KMS-11 (cell line): ENCODE results near the gene COMMD8.

ENCODE experiments used
- H2AFZ ChIP-seq: fragments of 200-600 bp; sonication (generic); 2 replicates; pipeline ENCODE4 v1.6.1; 2016; ENCODE audit warnings: antibody characterized with exemption, mixed run types, low read depth
- H3K27ac ChIP-seq: fragments of 200-600 bp; sonication (generic); 2 replicates; pipeline ENCODE4 v1.6.1; 2016; ENCODE audit warnings: mild to moderate bottlenecking, mixed run types
- H3K27me3 ChIP-seq: fragments of 200-600 bp; sonication (generic); 2 replicates; pipeline ENCODE4 v1.6.1; 2017; ENCODE audit warnings: mild to moderate bottlenecking, low read depth, mixed run types, moderate library complexity; ENCODE audit not compliant: insufficient read depth
- H3K36me3 ChIP-seq: fragments of 200-600 bp; sonication (generic); 2 replicates; pipeline ENCODE4 v1.6.1; 2017; ENCODE audit warnings: mild to moderate bottlenecking, mixed run types; ENCODE audit not compliant: insufficient read depth
- H3K4me1 ChIP-seq: fragments of 200-600 bp; sonication (generic); 2 replicates; pipeline ENCODE4 v1.6.1; 2016; ENCODE audit warnings: mild to moderate bottlenecking, low read depth, mixed run types; ENCODE audit not compliant: poor library complexity, severe bottlenecking
- H3K4me2 ChIP-seq: fragments of 200-600 bp; sonication (generic); 2 replicates; pipeline ENCODE4 v1.7.0; 2016; ENCODE audit warnings: mild to moderate bottlenecking, mixed run types
- H3K4me3 ChIP-seq: fragments of 200-600 bp; sonication (generic); IDR thresholded peaks from 2 replicates; pipeline ENCODE4 v1.6.1; 2017; ENCODE audit warnings: low read depth, low read length, mixed read lengths; ENCODE audit not compliant: insufficient read depth
- H3K79me2 ChIP-seq: fragments of 200-600 bp; sonication (generic); 2 replicates; pipeline ENCODE4 v1.6.1; 2016; ENCODE audit warnings: low read depth, mixed run types; ENCODE audit not compliant: insufficient read depth
- H3K9ac ChIP-seq: fragments of 200-600 bp; sonication (generic); 2 replicates; pipeline ENCODE4 v1.6.1; 2016; ENCODE audit warnings: mild to moderate bottlenecking, mixed run types
- H4K20me1 ChIP-seq: fragments of 200-600 bp; sonication (generic); 2 replicates; pipeline ENCODE4 v1.6.1; 2016; ENCODE audit warnings: mild to moderate bottlenecking, mixed run types; ENCODE audit not compliant: insufficient read depth
- CTCF ChIP-seq: fragments of 200-600 bp; sonication (generic); conservative IDR thresholded peaks from 2 replicates; pipeline ENCODE4 v1.6.1; 2017; ENCODE audit warnings: low read depth, mild to moderate bottlenecking, antibody characterized with exemption, low read length, moderate library complexity, mixed read lengths

COMMD8 gene

GRCh38 chr4:47485768-47486167 is 22.3 kb upstream of the COMMD8 start:
- no peaks in the 10 kb centered on the region for H3K36me3 ChIP-seq
- peak overlapping the region; percentile 61 for H3K4me3 ChIP-seq
- peak overlapping the region; percentile 94 for H3K4me2 ChIP-seq
- H3K27me3 ChIP-seq, result no peaks in the 10 kb centered on the region
- H4K20me1 ChIP-seq, result no peaks in the 10 kb centered on the region
- H3K27ac ChIP-seq, result peak overlapping the region; percentile 66
- peak overlapping the region; percentile 91 for H2AFZ ChIP-seq
- peak overlapping the region; percentile 78 for H3K9ac ChIP-seq
- no peaks in the 10 kb centered on the region for H3K79me2 ChIP-seq
- H3K4me1 ChIP-seq, result peaks cover 12% of the 10 kb centered on the region
- no peak for TF ChIP-seq CTCF

GRCh38 chr4:47485047-47485692 is 21.7 kb upstream of the COMMD8 start, which contains the start of gene ATP10D:
Gene ATP10D, plus strand, starts transcription at chr4:47485275. Its CDS starts 27,266 bp downstream, at chr4:47512541.
- H2AFZ ChIP-seq, result peak within 1 kb of the TSS; percentile 91
- peak within 1 kb of the TSS; percentile 66 for H3K27ac ChIP-seq
- peak within 1 kb of the TSS; percentile 75 for H3K4me3 ChIP-seq
- no peaks in the 10 kb centered on the region for H3K36me3 ChIP-seq
- no peaks in the 10 kb centered on the region for H4K20me1 ChIP-seq
- peak within 1 kb of the TSS; percentile 78 for H3K9ac ChIP-seq
- no peaks in the 10 kb centered on the region for H3K79me2 ChIP-seq
- peaks cover 12% of the 10 kb centered on the region for H3K4me1 ChIP-seq
- no peaks in the 10 kb centered on the region for H3K27me3 ChIP-seq
- H3K4me2 ChIP-seq, result peak within 1 kb of the TSS; percentile 94
- TF ChIP-seq CTCF, result no peak

GRCh38 chr4:47484168-47484567 is 20.7 kb upstream of the COMMD8 start:
- H2AFZ ChIP-seq, result no peak overlapping the region
- no peak for TF ChIP-seq CTCF
- H3K36me3 ChIP-seq, result no peaks in the 10 kb centered on the region
- no peaks in the 10 kb centered on the region for H4K20me1 ChIP-seq
- no peak overlapping the region for H3K4me2 ChIP-seq
- H3K4me3 ChIP-seq, result no peak overlapping the region
- no peaks in the 10 kb centered on the region for H3K27me3 ChIP-seq
- H3K4me1 ChIP-seq, result peaks cover 12% of the 10 kb centered on the region
- no peak overlapping the region for H3K27ac ChIP-seq
- H3K9ac ChIP-seq, result no peak overlapping the region
- H3K79me2 ChIP-seq, result no peaks in the 10 kb centered on the region

- Histone ChIP-seq H3K4me1 (peaks cover 12% of the 10 kb centered on the region), H3K9ac (no peak overlapping the region), H3K79me2 (no peaks in the 10 kb centered on the region), H3K27me3 (no peaks in the 10 kb centered on the region), H3K36me3 (no peaks in the 10 kb centered on the region), H2AFZ (no peak overlapping the region), H3K27ac (no peak overlapping the region), H3K4me3 (no peak overlapping the region), H3K4me2 (no peak overlapping the region), H4K20me1 (no peaks in the 10 kb centered on the region)
- TF ChIP-seq CTCF, result no peak
These were observed 20.2 kb upstream of the COMMD8 start for GRCh38 chr4:47483745-47484144.
